GM19372 (cell line): ENCODE data around the gene PARD6G.
A peak's percentile ranks its signal among the peaks of the same experiment; 100 is the strongest.
"Not testable (repeated sequence)": the region's sequence is repeated elsewhere in the genome, so short reads cannot be mapped to it uniquely, and the experiment has no call there.

ENCODE experiments used
- ATAC-seq: cut with Tn5 transposase; IDR thresholded peaks from one replicate; pipeline ENCODE4 v1.9.1; 2021; ENCODE audit warnings: mild to moderate bottlenecking, low read depth, moderate library complexity; ENCODE audit not compliant: unreplicated experiment

Gene PARD6G

GRCh38 chr18:80247393-80247841 lies at the start of gene PARD6G:
Gene PARD6G (minus strand): TSS chr18:80247514. CDS start chr18:80247348, 166 bp downstream.
- peak; percentile 63 for ATAC-seq

GRCh38 chr18:80262241-80263033 lies 15.1 kb upstream of the PARD6G start:
- ATAC-seq: not testable (repeated sequence)

- no peak for ATAC-seq
These were observed 12.3 kb upstream of the PARD6G start for GRCh38 chr18:80259610-80260009.

- ATAC-seq: no peak
These were observed 11.3 kb upstream of the PARD6G start for GRCh38 chr18:80258640-80259039.

- not testable (repeated sequence) for ATAC-seq
These were observed 10.5 kb upstream of the PARD6G start for GRCh38 chr18:80257579-80258543.

- ATAC-seq: no peak
These were observed 7.7 kb upstream of the PARD6G start for GRCh38 chr18:80254971-80255500.

- no peak for ATAC-seq
These were observed 6.7 kb upstream of the PARD6G start for GRCh38 chr18:80253871-80254492.

- no peak for ATAC-seq
These were observed 5.9 kb upstream of the PARD6G start for GRCh38 chr18:80253236-80253635.

GRCh38 chr18:80252136-80252535 lies 4.8 kb upstream of the PARD6G start:
- no peak for ATAC-seq

- ATAC-seq: no peak
These were observed 4.4 kb upstream of the PARD6G start for GRCh38 chr18:80251700-80252099.

GRCh38 chr18:80250740-80251364 lies 3.5 kb upstream of the PARD6G start:
- ATAC-seq: no peak

- no peak for ATAC-seq
These were observed 2.1 kb upstream of the PARD6G start for GRCh38 chr18:80249217-80250093.

- ATAC-seq: peak; percentile 32
These were observed 595 bp downstream of the PARD6G start for GRCh38 chr18:80246445-80247392.

- ATAC-seq: no peak
These were observed 1.4 kb downstream of the PARD6G start for GRCh38 chr18:80245781-80246444.

- no peak for ATAC-seq
These were observed 2.2 kb downstream of the PARD6G start for GRCh38 chr18:80244956-80245730.

- no peak for ATAC-seq
These were observed 3.1 kb downstream of the PARD6G start for GRCh38 chr18:80244167-80244566.

- ATAC-seq: no peak
These were observed 4.1 kb downstream of the PARD6G start for GRCh38 chr18:80243204-80243603.
